Caki2 (cell line): ENCODE data around the gene TMEM43. TPM values are rescaled to one million over a fixed set of nuclear protein-coding genes. Genes with fewer than 3 reads are reported as not detected.
A peak's percentile ranks its signal among the peaks of the same experiment; 100 is the strongest.
"Not testable (repeated sequence)": the region's sequence is repeated elsewhere in the genome, so short reads cannot be mapped to it uniquely, and the experiment has no call there.

Experiments used
- DNase-seq: peaks from one replicate; pipeline ENCODE4 v3.0.0-alpha.2; 2015; ENCODE audit warnings: low read depth
- in situ Hi-C: cut with HindIII; loops from 2 replicates; pipeline ENCODE4 v1.10.0; 2016; ENCODE audit warnings: low sequenced_read_pairs, low pct_unique_long_range_greater_than_20kb, mixed read lengths
- total RNA-seq: library from RNA; depleted of rRNA; stranded (reverse); fragments of >200 nt; shearing (Covaris generic); gene quantifications from 2 replicates; pipeline ENCODE4 v1.2.3, GENCODE V29; 2014; ENCODE audit warnings: low replicate concordance; rRNA removed

Gene TMEM43
- total RNA-seq, result 67.2 and 73.4 TPM in 2 replicates

GRCh38 chr3:14124615-14125192, at the start of gene TMEM43, which contains the start of gene CHCHD4:
TSS of gene TMEM43 (plus strand) at chr3:14125052. CDS start at chr3:14125194, 142 bp downstream.
TSS of gene CHCHD4 (minus strand) at chr3:14124870. CDS start at chr3:14124676, 194 bp downstream.
- peak; percentile 96 for DNase-seq
- in situ Hi-C loops, result no loop called here

DNA sequence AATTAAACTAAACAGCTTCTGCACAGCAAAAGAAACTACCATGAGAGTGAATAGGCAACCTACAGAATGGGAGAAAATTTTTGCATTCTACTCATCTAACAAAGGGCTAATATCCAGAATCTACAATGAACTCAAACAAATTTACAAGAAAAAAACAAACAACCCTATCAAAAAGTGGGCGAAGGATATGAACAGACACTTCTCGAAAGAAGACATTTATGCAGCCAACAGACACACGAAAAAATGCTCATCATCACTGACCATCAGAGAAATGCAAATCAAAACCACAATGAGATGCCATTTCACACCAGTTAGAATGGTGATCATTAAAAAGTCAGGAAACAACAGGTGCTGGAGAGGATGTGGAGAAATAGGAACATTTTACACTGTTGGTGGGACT, 49.6 kb upstream of the TMEM43 start:
- DNase-seq, in situ Hi-C loops: not testable (repeated sequence)

DNA sequence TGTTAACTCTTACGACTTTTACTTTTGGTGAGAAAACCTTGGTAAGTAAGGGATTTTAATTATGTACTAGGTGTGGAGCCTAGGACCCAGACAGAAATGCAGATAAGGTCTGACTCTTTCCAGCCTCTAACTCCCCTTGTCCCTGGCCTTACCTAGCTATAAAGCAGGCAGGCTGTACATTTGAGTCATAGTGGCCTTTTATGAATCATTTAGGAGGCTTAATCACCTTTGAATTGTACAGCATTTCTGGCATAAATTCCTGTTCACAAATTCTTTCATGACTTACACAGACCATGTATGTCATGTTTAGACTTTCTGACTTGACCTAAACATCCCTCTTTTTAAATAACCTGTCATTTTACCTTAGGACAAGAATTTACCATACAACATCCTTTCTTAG, 47.5 kb upstream of the TMEM43 start:
- no peak for DNase-seq
- in situ Hi-C loops, result no loop called here

- in situ Hi-C loops, result no loop called here
- DNase-seq, result no peak
Observed at GRCh38 chr3:14082108-14082657, 42.7 kb upstream of the TMEM43 start.

DNA sequence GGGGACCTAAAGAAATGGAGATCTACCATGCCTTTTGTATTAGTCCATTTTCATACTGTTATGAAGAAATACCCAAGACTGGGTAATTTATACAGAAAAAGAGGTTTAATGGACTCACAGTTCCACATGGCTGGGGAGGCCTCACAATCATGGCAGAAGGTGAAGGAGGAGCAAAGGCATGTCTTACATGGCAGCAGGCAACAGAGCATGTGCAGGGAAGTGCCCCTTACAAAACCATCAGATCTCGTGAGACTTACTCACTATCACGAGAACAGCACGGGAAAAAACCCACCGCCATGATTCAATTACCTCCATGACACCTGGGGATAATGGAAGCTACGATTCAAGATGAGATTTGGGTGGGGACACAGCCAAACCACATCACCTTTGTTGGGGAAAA, 37.4 kb upstream of the TMEM43 start:
- DNase-seq, in situ Hi-C loops: not testable (repeated sequence)

DNA sequence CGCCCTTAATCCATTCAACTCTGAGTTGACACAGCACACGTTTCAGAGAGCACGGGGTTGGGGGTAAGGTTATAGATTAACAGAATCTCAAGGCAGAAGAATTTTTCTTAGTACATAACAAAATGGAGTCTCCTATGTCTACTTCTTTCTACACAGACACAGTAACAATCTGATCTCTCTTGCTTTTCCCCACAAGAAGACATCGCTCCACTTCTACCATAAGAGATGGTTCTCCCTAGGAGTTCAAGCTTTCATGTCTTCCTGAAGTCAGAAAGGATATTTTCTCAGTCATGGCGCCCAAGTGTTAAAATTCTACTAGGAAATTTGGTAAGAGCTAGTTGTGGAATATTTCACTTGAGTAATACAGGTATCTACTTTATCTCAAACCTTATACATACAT, 32.9 kb upstream of the TMEM43 start:
- in situ Hi-C loops, DNase-seq: not testable (repeated sequence)

GRCh38 chr3:14092464-14092863, 32.4 kb upstream of the TMEM43 start:
- in situ Hi-C loops, result no loop called here
- DNase-seq, result no peak

GRCh38 chr3:14093831-14094230, 31.0 kb upstream of the TMEM43 start:
- in situ Hi-C loops, result no loop called here
- DNase-seq, result no peak

DNA sequence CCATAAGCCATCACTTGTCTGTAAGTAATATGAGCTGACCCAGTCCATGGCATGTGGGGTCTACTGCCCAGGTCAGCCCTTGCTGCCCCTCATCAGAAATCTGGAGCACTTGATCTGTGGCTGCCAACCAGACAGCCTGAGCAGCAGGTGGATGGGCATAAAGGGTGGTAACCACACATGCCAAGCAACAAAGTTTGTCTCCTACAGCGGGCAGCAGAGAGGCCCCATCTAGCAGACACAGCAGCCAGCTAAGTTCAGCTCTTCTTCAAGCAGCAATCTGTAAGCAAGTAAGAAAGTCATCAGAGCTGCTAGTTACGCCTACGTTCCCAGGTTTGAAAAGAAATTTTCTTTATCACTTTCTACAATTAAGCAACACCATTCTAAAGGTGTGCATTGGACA, 28.1 kb upstream of the TMEM43 start:
- in situ Hi-C loops, result no loop called here
- no peak for DNase-seq

GRCh38 chr3:14097616-14098391, 27.0 kb upstream of the TMEM43 start:
- in situ Hi-C loops, result no loop called here
- no peak for DNase-seq

DNA sequence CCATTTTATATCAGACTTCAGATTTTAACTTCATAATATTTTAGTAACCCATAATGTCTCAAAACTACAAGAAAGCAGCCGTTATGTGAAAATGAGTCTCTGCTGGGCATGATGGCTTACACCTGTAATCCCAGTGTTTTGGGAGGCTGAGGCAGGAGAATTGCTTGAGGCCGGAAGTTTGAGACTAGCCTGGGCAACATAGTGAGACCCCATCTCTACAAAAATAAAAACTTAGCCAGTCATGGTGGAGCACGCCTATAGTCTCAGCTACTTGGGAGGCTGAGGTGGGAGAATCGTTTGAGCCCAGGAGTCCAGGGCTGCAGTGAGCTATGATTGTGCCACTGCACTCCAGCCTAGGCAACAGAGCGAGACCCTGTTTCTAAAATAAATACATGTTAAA, 15.0 kb upstream of the TMEM43 start:
- DNase-seq, in situ Hi-C loops: not testable (repeated sequence)

DNA sequence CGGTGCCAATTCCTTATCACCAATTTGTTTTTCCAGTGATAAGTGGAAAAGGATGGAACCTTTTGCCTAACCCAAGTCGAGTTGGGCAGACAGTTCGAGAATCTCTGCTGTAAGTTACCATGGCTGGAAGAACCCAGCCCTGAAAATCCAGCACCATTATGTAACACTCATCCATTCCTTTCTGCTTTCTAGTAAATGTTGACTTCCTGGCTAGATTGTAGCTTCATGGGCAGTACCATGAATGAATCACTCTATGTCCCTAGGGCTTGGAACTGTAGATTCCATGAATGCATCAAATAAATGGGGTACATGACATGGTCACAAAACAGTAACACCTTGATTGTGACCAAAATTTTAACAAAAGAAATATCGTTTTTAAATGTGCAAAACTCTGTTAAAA, 14.2 kb upstream of the TMEM43 start:
- in situ Hi-C loops, result no loop called here
- DNase-seq, result no peak

DNA sequence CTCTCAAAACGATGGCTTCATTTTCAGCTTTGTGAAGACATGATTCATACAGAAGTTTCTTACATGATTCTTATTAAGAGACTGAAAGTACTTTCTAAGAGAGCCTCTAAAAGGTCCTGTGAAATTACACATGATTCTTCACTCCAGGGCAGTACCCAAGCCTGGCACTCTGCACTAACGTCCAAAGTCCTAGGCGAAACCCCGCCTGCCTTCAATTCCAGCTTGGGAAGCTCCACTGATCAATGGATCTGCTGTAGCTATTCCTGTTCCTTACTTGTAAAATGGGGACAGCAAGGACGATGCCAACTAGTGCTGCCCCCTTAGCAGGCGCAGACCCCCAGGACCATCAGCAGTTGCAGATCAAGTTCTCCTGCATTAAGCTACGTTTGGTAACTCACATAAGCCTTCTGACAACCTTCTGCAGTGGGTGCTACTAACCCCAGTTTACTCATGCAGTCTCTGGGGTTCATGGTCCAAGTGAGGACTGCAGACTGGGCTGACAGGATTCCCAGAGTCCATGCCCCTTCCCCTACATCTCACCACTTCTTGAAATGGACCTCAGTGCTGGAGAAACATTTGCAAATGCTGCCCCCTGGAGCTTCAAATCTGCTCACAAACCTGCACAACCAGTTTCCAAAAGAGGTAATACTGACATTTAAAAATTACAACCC, 10.8 kb upstream of the TMEM43 start:
- DNase-seq, result no peak
- in situ Hi-C loops, result no loop called here

GRCh38 chr3:14117468-14118399, 7.1 kb upstream of the TMEM43 start:
- in situ Hi-C loops, result no loop called here
- DNase-seq, result no peak

- no peak for DNase-seq
- in situ Hi-C loops, result no loop called here
Observed at GRCh38 chr3:14118400-14119381, 6.2 kb upstream of the TMEM43 start.

- in situ Hi-C loops, result no loop called here
- no peak for DNase-seq
Observed at GRCh38 chr3:14119651-14120050, 5.2 kb upstream of the TMEM43 start.
